Suprapubic skin (tissue), 4 donors: ENCODE data around the gene CTU1.

Experiments
- CTCF ChIP-seq, 2 donors: fragments of 200-600 bp in 1 of 2; fragments of 450-650 bp in 1 of 2; sonication (generic) in 1 of 2; IDR thresholded peaks; one replicate each; pipeline ENCODE4 v1.5.1; 2016 to 2019; ENCODE audit warnings: antibody characterized with exemption in 2 of 2, mild to moderate bottlenecking in 1 of 2, moderate library complexity in 1 of 2
- EP300 ChIP-seq: sonication (generic); formaldehyde crosslinking; IDR thresholded peaks from one replicate; pipeline ENCODE4 v1.6.1; 2017; ENCODE audit warnings: antibody characterized with exemption
- POLR2A ChIP-seq, 2 donors: fragments of 450-650 bp; IDR thresholded peaks; one replicate each; pipeline ENCODE4 v1.6.1; 2017; ENCODE audit warnings: antibody characterized with exemption in 2 of 2, mild to moderate bottlenecking in 2 of 2, moderate library complexity in 2 of 2
- POLR2AphosphoS5 ChIP-seq, 3 donors: sonication (generic); formaldehyde crosslinking; IDR thresholded peaks; one replicate each; pipeline ENCODE4 v1.6.1; 2017; ENCODE audit warnings: antibody characterized with exemption in 3 of 3

- TF ChIP-seq CTCF (IDR thresholded peaks at IDR 0.05) (no peak), POLR2AphosphoS5 (IDR thresholded peaks at IDR 0.05) (no peak), POLR2A (IDR thresholded peaks at IDR 0.05) (no peak), EP300 (no peak)
Observed at GRCh38 chr19:51091126-51091525, 17.1 kb downstream of the CTU1 start.
